ENCODE data around the gene ANKRD35.
A peak's percentile ranks its signal among the peaks of the same experiment; 100 is the strongest.

ANKRD35 gene

DNA sequence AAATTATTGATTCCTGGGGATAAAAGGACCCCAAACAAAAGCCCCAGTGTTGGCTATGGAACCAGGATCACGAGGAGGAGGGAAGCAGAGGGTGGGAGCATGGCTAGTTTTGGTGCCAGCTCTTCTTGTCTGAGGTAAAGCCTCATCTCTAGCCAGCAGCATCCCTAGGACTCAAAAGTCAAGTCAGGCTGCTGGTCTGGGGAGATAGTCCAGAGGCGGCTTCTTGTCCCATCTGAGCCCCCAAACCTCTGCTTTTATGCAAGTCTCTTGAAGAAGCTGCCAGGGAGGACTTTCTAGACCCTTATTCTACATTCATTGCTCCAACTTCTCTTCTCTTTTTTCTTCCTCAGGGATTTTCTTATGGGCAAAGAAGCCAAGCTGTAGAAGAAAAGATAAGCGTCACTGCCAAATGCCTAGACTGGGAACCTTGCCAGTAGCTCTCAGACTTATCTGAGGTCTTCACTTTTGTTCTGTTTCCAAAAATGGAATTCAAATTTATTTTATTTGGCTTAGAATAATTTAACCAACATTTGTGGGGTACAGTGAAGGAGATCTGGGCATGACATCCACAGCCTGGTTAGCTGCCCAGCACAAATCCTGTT lies 6.9 kb upstream of the ANKRD35 start:
- DNase-seq = no peak

GRCh38 chr1:145891587-145892485 lies 6.2 kb upstream of the ANKRD35 start:
- peak; percentile 73 for DNase-seq

- DNase-seq = no peak
Observed at GRCh38 chr1:145891143-145891542, 5.5 kb upstream of the ANKRD35 start.

DNA sequence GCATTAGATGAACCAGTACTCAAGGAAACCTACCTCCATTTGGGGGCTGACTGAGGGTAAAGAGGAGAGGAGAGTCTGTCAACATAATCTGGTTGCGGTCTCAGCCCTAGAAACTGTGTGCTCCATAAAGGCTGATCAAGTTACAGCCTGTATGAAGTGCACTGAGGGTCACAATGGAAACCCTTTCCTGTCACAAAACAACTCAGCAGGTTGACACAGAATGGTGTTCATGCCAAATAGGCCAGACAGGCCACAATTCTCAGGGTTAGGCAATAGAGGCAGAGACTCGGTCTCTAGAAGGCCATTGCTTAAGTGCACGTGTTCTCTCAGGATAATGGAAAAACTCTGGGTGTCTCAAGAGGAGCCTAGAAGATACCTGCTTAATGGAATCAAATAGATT lies 4.1 kb upstream of the ANKRD35 start:
- DNase-seq = no peak

DNA sequence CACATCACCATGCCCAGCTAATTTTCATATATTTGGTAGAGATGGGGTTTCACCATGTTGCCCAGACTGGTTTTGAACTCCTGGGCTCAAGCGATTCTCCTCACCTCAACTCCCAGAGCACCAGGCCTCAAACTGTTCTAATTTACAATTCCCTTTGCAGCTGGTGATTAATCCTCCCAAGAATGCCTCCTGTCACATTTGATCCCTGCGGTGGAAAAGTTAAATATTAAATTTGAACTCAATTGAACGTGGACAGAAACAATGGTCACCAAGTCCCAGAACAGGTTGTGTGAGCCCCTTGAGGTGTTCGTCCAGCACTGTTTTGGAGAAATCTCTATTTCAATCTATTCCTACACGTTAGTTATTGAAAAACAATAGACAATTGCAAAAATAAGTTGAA lies 2.0 kb upstream of the ANKRD35 start:
- no peak for DNase-seq

GRCh38 chr1:145886816-145887215 lies 1.1 kb upstream of the ANKRD35 start:
- no peak for DNase-seq

- no peak for DNase-seq
Observed at GRCh38 chr1:145886390-145886789, 724 bp upstream of the ANKRD35 start.

GRCh38 chr1:145884675-145885074 lies 991 bp downstream of the ANKRD35 start:
- no peak for DNase-seq

DNA sequence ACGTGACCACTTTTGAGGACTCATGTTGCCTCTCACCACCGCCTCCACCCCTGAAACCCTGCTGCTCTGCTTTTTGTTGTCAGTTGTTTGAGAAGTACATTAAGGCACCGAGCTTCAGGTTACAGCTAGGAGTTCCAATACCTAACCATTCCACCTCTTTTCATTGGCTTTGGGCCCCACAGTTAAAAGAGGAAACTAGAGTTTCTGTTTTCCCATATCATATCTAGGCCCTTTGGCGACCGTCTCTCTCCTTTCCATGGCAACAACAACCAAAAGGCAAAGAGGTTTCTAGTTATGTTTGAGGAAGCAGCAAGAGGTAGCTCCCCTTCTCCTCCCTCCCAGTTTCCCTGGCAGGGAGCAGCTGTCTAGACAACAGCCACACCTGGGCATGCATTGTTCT lies 5.9 kb downstream of the ANKRD35 start:
- DNase-seq = no peak

GRCh38 chr1:145878724-145879123 lies 6.9 kb downstream of the ANKRD35 start:
- no peak for DNase-seq

DNA sequence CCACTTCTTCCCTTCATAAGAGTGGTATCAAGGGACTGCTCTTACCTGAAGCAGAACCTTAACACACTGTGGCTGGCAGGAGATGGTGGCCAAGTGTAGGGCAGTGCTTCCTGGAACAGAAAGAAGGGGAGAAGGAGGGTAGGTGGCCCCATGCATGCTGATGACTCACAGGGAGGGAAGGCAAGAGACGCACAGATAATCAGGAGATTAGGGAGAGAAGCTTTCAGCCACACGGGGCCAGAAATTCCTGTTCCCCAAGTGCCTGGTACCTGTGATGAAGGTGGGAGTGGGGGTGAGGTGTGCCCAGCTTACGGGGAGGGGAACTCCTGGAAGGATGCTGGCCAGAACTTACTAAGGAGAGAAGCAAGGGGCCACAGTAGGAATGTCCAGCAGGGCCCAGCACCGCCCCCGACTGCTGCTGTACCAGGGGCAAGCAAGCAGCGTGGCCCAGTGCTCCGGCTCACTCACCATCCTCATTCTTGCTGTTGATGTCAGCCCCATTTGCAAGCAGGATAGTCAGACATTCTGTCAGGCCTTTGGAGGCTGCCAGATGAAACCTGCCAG lies 7.7 kb downstream of the ANKRD35 start:
- DNase-seq = no peak

- DNase-seq = no peak
Observed at GRCh38 chr1:145874646-145875045, 11.0 kb downstream of the ANKRD35 start.

DNA sequence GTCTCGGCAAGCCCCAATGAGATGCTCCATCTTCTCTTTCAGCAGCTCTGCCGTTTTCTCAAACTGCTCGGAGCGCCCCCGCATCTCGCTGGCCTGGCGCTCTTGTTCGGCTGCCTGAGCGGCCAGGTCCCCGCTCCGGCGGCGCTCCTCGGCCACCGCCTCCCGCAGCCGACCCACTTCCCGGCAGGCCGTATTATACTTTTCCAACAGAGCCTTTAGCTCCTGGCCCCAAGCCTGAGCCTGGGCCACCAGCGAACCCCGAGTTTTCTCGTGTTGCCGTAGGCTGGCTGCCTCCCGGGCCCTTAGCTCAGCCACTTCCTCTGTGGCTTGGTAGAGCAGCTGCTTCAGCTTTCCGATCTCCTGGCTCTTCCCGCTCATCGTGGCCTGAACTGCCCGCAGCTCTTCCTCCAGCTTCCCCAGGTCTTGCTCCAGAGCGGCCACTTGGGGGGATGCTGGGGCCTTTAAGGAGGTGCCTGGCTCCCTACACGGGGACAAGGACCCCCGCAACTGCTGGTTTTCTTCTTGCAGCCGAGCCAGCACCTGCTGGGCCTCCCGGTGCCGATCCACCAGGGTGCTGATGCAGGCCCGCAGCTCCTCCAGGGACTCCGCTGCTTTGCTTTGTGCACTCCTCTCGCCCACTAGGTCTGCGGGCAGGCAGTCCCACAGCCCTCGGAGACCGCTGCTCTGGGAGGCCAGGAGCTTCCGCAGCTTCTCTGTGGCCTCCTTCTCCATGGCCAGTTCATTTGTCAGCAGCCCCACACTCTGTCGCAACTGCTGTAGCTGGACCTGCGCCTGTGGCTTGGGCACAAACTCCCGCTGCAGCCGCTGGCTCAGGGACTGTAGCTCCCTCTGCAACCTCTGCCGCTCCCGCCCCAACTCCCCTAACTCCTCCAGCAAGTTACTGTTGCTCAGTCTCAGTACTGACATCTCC lies 13.4 kb downstream of the ANKRD35 start:
- DNase-seq = peak; percentile 52

- DNase-seq = no peak
Observed at GRCh38 chr1:145868232-145868631, 17.4 kb downstream of the ANKRD35 start.

GRCh38 chr1:145863282-145864018 lies 22.2 kb downstream of the ANKRD35 start:
- no peak for DNase-seq

DNA sequence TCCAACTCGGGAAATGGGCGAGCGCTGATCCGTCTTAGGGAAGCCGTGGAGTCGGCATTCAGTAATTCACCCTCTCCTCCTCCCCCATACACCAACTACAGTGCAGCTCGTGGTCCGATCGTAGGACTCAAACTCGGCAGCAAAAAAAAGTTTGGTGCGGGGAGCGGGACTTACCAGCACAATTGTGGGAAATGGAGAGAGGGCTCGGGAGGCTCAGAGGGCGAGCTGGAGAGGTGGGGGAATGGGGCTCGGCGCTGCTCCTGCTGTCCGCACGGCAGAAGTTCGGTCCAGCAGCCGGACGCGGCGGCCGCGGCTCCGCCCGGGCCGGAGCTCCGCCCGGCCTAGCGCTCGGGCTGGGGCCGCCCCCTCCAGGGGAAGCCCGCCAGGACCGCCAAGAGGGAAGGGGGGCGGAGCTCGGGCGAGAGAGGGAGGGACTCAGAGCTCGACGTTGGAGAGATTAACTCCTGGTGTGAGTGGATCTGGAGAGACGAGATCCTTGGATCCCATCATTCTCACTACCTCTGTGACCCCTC lies 26.1 kb downstream of the ANKRD35 start:
- DNase-seq = peak; percentile 91

GRCh38 chr1:145858901-145859490 lies 26.7 kb downstream of the ANKRD35 start, which contains the start of gene PIAS3:
Gene PIAS3, minus strand, starts transcription at chr1:145859081. Its CDS starts 91 bp downstream, at chr1:145858990.
- peak; percentile 97 for DNase-seq

- DNase-seq = peak; percentile 42
Observed at GRCh38 chr1:145858238-145858900, 27.3 kb downstream of the ANKRD35 start.

DNA sequence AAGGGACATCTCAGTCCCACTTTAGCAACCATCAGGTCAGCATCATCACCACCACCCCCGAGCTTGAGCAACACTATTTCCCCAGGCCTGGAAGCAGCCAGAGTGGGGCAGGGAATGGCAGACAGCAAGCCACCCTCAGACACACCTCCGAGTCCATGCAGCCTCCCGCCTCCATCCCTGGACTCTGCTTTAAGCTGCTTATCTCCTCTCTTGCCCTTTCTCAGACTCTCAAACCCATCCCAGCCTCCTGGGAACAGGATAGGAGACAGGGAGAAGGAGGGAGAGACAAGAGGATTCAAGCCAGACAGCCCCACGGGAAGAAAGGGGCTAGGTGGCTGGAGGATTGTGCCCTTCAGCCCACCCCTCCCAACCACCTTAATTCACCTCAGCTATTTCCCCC lies 28.5 kb downstream of the ANKRD35 start:
- DNase-seq = no peak

- DNase-seq = no peak
Observed at GRCh38 chr1:145855426-145855948, 30.2 kb downstream of the ANKRD35 start.
